Activated CD8-positive, alpha-beta T cell treated with anti-CD3 and anti-CD28 coated beads, Interleukin-2, amount 10 ng/mL, durations not matched to agents 7 days and 5 days (primary cell): ENCODE results near the gene RABAC1. TPM values are rescaled to one million over a fixed set of nuclear protein-coding genes. Genes with fewer than 3 reads are reported as not detected.
"Not testable (repeated sequence)": the region's sequence is repeated elsewhere in the genome, so short reads cannot be mapped to it uniquely, and the experiment has no call there.

Source experiments
- ATAC-seq: fragments of 150-1000 bp; cut with Tn5 transposase; one replicate; pipeline ENCODE4 v1.10.0; 2021; ENCODE audit warnings: moderate library complexity
- CTCF ChIA-PET: fragments of 350-600 bp; sonication (Branson Sonifier 250); formaldehyde crosslinking; loops from one replicate; lab custom pipeline; 2021; ENCODE audit warnings: antibody characterized with exemption; lab: Charles Lee
- POLR2A ChIA-PET: fragments of 350-600 bp; sonication (Branson Sonifier 250); formaldehyde crosslinking; loops from one replicate; lab custom pipeline; 2021; ENCODE audit warnings: antibody characterized with exemption; lab: Charles Lee
- DNase-seq: peaks from one replicate; pipeline ENCODE4 v3.0.0-alpha.2; 2020
- H3K27ac Mint-ChIP-seq: one replicate; pipeline ENCODE4 v1.8.0; 2021; ENCODE audit warnings: mild to moderate bottlenecking, mixed read lengths
- H3K27me3 Mint-ChIP-seq: one replicate; pipeline ENCODE4 v1.8.0; 2021; ENCODE audit warnings: low read depth, mixed read lengths
- H3K36me3 Mint-ChIP-seq: one replicate; pipeline ENCODE4 v1.8.0; 2021; ENCODE audit warnings: low read depth, mixed read lengths
- H3K4me1 Mint-ChIP-seq: one replicate; pipeline ENCODE4 v1.8.0; 2021; ENCODE audit warnings: low read depth, mixed read lengths
- H3K4me3 Mint-ChIP-seq: one replicate; pipeline ENCODE4 v1.8.0; 2021; ENCODE audit warnings: mild to moderate bottlenecking, mixed read lengths
- H3K9me3 Mint-ChIP-seq: one replicate; pipeline ENCODE4 v1.8.0; 2022; ENCODE audit warnings: mixed read lengths; ENCODE audit not compliant: insufficient read depth
- total RNA-seq, 2 experiments: library from RNA; stranded (reverse); gene quantifications; one replicate each; pipeline ENCODE4 v1.2.3, GENCODE V29; 2021

Gene RABAC1
- total RNA-seq, 2 experiments from 2014 or later, result 63.0 to 63.4 TPM

DNA sequence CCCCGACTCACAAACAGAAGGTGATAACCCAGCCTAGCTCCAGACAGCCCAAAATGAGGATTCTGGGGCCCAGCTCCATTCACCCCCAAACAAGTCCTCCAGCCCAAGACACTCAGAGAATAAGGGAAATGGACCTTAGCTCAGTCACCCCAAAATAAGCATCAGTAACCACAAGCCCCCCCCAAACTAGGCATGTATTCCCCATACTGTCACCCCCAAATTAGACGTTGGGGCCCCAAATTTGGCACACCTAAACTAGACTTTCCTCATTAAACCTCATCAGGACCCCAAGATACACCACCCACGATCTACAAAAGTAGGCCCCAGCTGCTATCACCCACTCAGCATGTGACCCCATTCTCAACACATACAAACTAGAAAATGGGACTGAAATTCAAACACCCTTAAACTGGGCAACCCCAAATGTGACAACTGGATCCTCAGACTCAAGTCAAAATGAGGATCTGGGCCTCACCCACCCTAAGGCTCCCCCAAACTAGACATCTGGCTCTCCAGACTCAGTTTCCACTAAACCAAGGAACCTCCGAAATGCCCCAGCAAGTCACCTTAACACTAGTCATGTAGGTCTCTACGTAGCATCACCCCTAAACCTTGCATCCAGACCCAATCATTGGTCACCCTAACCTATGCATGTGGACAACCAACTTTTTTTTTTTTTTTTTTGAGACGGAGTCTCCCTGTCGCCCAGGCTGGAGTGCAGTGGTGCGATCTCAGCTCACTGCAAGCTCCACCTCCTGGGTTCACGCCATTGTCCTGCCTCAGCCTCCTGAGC is 17.5 kb downstream of the RABAC1 start:
- peaks cover 43% of the 10 kb centered on the region for H3K4me1 Mint-ChIP-seq

DNA sequence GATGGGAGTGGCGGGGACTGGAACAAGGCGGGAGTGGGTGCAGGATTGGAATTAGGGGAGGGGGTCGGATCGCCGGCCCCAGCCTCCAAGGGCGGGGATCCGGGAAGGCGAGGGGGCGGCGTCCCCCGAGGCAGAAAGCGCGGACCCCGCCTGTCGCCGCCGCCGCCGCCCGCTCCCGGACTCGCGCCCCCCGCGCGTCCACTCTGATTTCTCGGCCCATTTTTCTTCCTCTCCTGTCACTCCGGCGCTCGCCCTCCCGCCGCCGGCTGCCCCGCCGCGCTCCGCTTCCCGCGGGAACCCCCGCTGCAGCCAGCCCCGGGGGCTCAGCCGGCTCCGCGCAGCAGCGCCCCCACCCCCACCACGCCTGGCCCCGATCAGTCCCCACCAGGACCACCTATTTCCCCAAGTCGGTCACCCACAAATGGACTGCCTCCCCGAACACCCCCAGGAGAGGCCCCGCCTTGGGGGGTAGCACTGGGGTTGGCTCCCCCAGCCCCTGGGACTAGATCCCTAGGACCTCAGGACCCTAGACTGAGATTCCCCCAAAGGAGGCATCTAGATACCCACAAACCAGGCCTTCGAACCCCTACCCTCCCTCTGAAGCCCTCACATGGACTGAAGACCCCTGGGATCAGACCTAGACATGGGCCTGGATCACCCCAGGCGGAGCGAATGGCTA is 18.3 kb downstream of the RABAC1 start:
- Mint-ChIP-seq H3K27ac (peak overlapping the region; percentile 46), H3K9me3 (no peaks in the 10 kb centered on the region), H3K36me3 (peaks cover 2% of the 10 kb centered on the region), H3K4me3 (peak overlapping the region; percentile 64), H3K27me3 (peaks cover 30% of the 10 kb centered on the region), H3K4me1 (peaks cover 42% of the 10 kb centered on the region)
- DNase-seq (no peak), ATAC-seq (no peak)
- POLR2A ChIA-PET, result no interaction called here
- CTCF ChIA-PET, result interaction anchor here (1.0 to 1.1 kb wide), 2 partner anchors 67 to 88 kb away, joined by 3 read pairs; no protein-coding TSS in a partner anchor

More for the DNA sequence above, 17.5 kb downstream of the RABAC1 start:
- POLR2A ChIA-PET, result no interaction called here
- Mint-ChIP-seq H3K36me3 (peaks cover 2% of the 10 kb centered on the region), H3K27ac (peak overlapping the region; percentile 46), H3K4me3 (peak overlapping the region; percentile 34), H3K9me3 (no peaks in the 10 kb centered on the region), H3K27me3 (peaks cover 26% of the 10 kb centered on the region)
- ATAC-seq (no peak), DNase-seq (no peak)
- CTCF ChIA-PET, result interaction anchor here (1.1 kb wide), 1 partner anchor 87 kb away, joined by 3 read pairs; no protein-coding TSS in a partner anchor

DNA sequence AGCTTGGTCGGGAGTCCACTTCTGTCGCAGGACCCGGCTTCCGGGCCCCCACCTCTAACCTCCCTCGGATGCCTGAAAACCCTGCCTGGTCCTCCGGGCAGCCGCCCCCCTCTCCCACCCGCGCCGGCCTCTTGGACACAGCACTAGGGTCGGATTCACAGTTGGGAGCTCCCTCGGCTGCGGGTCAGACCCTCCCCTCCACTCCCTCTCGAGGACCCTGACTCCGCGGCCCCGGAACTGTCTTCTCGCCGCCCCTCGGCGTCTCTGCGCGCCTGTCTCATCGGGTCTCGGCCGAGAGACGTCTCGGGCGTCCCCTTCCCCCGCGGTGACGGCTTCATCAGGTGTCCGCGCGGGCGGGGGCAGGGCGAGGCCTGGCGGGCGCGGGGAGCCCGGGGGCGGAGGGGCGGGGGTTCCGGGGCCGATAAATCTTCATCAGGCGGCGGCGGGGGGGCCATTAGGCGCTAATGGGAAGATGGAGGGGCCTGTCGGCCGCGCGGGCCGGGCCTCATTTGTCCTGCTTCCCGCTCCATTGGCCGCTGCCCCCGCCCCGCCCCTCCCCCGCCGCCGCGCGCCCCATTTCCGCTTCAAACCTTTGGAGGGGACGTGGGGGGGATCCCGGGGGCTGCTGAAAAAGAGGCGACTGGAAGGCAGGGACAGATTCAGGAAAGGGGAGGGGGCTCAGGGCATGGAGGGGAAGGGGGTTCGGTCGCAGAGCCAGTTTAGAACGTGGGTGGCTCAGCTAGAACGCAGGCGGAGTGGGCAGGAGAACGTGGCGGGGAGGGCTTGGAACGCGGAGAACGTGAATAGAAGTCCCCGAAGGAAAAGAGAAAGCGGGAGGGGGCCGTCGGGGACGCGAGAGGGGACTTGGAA is 19.0 kb downstream of the RABAC1 start:
- DNase-seq, result no peak
- peaks cover 35% of the 10 kb centered on the region for H3K27me3 Mint-ChIP-seq
- no peaks in the 10 kb centered on the region for H3K9me3 Mint-ChIP-seq
- peaks cover 2% of the 10 kb centered on the region for H3K36me3 Mint-ChIP-seq
- ATAC-seq, result no peak
- ChIA-PET CTCF (interaction anchor here (1.0 kb wide), 1 partner anchor 67 kb away, joined by 3 read pairs; no protein-coding TSS in a partner anchor), POLR2A (no interaction called here)
- H3K4me3 Mint-ChIP-seq, result peak overlapping the region; percentile 64
- H3K4me1 Mint-ChIP-seq, result peaks cover 39% of the 10 kb centered on the region
- H3K27ac Mint-ChIP-seq, result no peak overlapping the region

DNA sequence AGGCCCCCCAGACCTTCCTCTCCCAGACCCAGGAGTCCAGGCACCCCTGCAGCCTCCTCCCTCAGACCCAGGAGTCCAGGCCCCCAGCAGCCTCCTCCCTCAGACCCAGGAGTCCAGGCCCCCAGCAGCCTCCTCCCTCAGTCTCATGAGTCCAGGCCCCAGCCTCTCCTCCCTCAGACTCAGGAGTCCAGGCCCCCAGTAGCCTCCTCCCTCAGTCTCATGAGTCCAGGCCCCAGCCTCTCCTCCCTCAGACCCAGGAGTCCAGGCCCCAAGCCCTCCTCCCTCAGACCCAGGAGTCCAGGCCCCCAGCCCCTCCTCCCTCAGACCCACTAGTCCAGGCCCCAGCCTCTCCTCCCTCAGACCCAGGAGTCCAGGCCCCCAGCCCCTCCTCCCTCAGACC is 19.9 kb downstream of the RABAC1 start:
- H3K4me3 Mint-ChIP-seq, POLR2A ChIA-PET, H3K9me3 Mint-ChIP-seq, H3K27ac Mint-ChIP-seq, CTCF ChIA-PET, DNase-seq, H3K36me3 Mint-ChIP-seq, ATAC-seq: not testable (repeated sequence)
- H3K27me3 Mint-ChIP-seq, result peaks cover 38% of the 10 kb centered on the region
- peaks cover 37% of the 10 kb centered on the region for H3K4me1 Mint-ChIP-seq

DNA sequence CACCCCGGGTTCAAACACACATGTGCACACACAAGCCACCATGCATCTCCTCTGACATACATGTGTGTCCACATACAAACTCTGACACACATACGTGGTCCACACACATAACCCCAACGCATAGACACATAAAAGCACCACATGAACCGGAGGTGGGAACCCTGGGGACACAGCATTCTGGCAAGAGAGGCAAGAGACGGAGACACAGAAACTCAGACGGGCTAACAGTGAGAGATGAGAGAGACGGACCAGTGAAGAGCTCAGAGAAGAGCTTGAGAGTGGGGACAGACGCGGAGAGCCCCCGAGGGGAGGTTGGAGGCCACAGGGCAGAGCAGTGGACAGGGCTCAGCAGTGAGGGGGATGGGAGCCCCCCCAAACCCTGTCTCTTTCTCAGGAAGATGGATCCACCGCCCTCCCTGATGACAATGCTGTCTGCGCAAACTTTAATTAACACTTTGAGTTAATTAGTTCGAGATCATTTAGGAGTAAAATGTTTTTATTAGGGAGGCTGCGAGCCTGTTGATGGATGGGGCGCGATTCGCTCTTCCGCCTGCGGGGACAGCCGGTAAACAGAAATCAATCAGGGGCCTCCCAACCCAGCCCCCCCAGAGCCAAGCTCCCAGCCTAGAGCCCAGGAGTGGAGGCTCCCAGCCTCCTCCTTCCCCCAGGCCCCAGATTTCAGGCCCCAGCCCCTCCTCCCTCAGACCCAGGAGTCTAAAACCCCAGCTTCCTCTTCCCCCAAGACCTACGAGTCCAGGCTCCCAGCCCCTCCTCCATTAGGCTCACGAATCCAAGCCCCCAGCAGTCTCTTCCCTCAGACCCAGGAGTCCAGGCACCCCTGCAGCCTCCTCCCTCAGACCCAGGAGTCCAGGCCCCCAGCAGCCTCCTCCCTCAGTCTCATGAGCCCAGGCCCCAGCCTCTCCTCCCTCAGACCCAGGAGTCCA is 21.3 kb downstream of the RABAC1 start:
- Mint-ChIP-seq H3K9me3 (no peaks in the 10 kb centered on the region), H3K4me1 (peaks cover 41% of the 10 kb centered on the region), H3K27ac (no peak overlapping the region), H3K36me3 (peaks cover 2% of the 10 kb centered on the region), H3K27me3 (peaks cover 44% of the 10 kb centered on the region), H3K4me3 (no peak overlapping the region)
- ATAC-seq, result no peak
- ChIA-PET POLR2A (interaction anchor here (0.5 to 1.5 kb wide), 4 partner anchors 13 to 43 kb away, joined by 3 to 9 read pairs (median 3); no protein-coding TSS in a partner anchor), CTCF (interaction anchor here (0.9 to 1.8 kb wide), 8 partner anchors 8 to 65 kb away, joined by 3 to 15 read pairs (median 6); partner anchors contain the start of genes ERFL and RABAC1)
- no peak for DNase-seq

DNA sequence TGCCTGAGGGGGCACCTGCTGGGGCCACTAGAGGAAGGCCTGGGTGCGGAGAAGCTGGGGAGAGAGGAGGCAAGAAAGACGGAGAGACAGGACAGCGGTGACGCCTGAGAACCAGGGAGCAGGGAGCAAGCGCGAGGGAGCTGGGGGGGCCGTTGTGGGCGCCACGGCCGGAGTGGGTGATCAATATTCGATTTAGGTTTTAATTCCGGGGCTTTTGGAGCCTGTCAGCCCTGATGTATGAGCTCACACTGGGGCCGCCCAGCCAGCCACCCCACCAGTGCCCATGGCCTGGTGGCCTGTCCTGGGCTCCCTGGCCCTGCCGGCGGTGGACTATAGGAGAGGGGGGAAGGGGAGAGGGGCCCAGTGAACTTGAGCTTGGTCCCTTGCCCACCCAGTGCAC is 22.2 kb downstream of the RABAC1 start:
- Mint-ChIP-seq H3K27me3 (peaks cover 47% of the 10 kb centered on the region), H3K9me3 (no peaks in the 10 kb centered on the region), H3K27ac (no peak overlapping the region), H3K36me3 (peaks cover 2% of the 10 kb centered on the region), H3K4me1 (peaks cover 41% of the 10 kb centered on the region), H3K4me3 (no peak overlapping the region)
- DNase-seq, result no peak
- no peak for ATAC-seq
- ChIA-PET POLR2A (interaction anchor here (0.7 to 1.5 kb wide), 4 partner anchors 14 to 72 kb away, joined by 3 to 9 read pairs (median 3); no protein-coding TSS in a partner anchor), CTCF (interaction anchor here (0.9 to 1.8 kb wide), 8 partner anchors 8 to 78 kb away, joined by 3 to 15 read pairs (median 5); partner anchors contain the start of genes ERFL and RABAC1)

DNA sequence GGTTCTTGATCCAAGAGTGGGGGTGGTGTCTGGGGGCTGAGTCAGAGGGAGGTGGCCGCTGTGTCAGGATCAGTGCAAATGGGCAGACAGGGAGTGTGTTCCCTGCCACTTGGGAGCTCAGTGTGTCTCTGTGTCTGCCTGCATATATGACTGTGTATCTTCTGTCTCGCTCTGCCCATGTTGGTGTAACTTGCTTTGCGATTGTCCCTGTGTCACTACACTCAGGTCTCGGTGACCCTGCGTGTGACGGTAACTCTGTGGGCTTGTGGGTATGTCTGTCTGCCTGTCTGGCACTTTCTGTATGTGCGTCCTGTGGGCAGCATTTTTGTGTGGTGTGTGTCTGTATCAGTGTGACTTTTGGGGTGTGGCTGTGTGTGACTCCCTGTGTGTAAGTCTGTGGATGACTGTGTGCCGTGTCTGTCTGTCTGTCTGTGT is 22.7 kb downstream of the RABAC1 start:
- Mint-ChIP-seq H3K36me3 (peaks cover under 1% of the 10 kb centered on the region), H3K4me1 (peaks cover 40% of the 10 kb centered on the region), H3K9me3 (no peaks in the 10 kb centered on the region), H3K27ac (no peak overlapping the region), H3K27me3 (peaks cover 45% of the 10 kb centered on the region), H3K4me3 (no peak overlapping the region)
- ATAC-seq (no peak), DNase-seq (no peak)
- ChIA-PET CTCF (interaction anchor here (0.9 to 1.8 kb wide), 6 partner anchors 9 to 77 kb away, joined by 3 to 15 read pairs (median 7); partner anchors contain the start of gene RABAC1), POLR2A (interaction anchor here (0.5 to 1.5 kb wide), 4 partner anchors 14 to 71 kb away, joined by 3 to 9 read pairs (median 3); no protein-coding TSS in a partner anchor)

DNA sequence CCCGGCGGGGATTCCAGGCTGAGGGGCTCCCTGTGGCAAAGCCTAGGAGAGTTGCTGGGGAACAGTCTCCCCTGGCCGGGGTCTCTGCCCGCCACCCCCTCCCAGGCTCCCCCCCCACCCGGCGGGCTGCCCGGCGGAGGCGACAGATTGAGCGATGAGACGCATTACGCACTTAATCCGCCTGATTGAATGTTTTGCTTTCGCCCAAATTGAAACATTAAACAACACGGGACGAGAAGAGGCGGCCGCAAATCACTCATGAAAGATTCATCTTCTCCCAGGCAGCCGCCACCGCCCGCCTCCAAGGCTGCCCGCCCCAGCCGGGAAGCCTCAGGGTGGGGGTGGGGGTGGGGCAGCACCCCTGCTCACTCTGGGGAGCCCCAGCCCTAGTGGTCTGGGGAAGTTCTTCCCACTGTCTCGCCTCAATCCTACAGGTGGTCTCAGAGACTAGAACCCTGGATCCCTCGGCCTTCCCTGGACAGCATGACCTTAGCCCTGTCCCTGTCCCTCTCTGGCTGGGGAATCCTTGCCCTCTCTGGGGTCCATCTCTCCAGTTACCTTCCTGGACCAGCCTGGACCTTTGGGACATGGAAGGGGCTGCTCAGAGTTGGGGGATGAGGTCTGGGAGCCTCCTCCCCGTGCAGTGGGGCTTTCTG is 23.2 kb downstream of the RABAC1 start:
- no peaks in the 10 kb centered on the region for H3K36me3 Mint-ChIP-seq
- POLR2A ChIA-PET, result interaction anchor here (0.5 to 1.2 kb wide), 2 partner anchors 14 to 41 kb away, joined by 3 read pairs; no protein-coding TSS in a partner anchor
- no peak overlapping the region for H3K27ac Mint-ChIP-seq
- DNase-seq, result no peak
- ATAC-seq, result no peak
- H3K9me3 Mint-ChIP-seq, result no peaks in the 10 kb centered on the region
- H3K4me1 Mint-ChIP-seq, result peaks cover 39% of the 10 kb centered on the region
- H3K4me3 Mint-ChIP-seq, result no peak overlapping the region
- H3K27me3 Mint-ChIP-seq, result peaks cover 44% of the 10 kb centered on the region
- CTCF ChIA-PET, result interaction anchor here (1.8 kb wide), 1 partner anchor 48 kb away, joined by 7 read pairs; no protein-coding TSS in a partner anchor

DNA sequence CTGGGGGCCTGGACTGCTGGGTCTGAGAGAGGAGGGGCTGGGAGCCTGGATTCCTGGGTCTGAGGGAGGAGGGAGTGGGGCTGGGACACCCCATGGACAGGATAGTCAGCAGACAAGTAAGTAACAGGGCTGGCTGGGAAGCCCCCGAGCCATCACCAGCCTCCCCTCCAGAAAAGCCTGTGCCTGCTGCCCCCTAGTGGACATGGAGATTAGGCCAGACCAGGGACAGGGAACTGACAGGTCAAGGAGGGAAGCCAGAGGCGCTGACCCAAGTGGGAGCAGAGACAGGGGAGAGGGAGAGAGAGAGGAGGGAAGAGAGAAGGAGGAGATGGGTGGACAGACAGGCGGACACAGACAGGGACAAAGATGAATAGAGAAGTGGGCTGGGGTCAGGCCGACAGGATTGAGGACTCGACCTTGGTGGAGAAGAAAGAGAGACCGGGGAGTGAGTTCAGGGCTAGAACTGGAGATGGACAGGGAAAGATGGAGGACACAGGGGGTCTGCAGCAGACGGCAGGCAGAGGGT is 24.2 kb downstream of the RABAC1 start:
- peaks cover 41% of the 10 kb centered on the region for H3K4me1 Mint-ChIP-seq
- DNase-seq (peak; percentile 85), ATAC-seq (peak; percentile 75)
- POLR2A ChIA-PET, result interaction anchor here (0.8 kb wide), 1 partner anchor 77 kb away, joined by 3 read pairs; no protein-coding TSS in a partner anchor
- peaks cover 48% of the 10 kb centered on the region for H3K27me3 Mint-ChIP-seq
- no peak overlapping the region for H3K4me3 Mint-ChIP-seq
- CTCF ChIA-PET, result interaction anchor here (1.0 to 1.3 kb wide), 7 partner anchors 8 to 76 kb away, joined by 3 to 11 read pairs (median 4); no protein-coding TSS in a partner anchor
- H3K27ac Mint-ChIP-seq, result no peak overlapping the region
- no peaks in the 10 kb centered on the region for H3K9me3 Mint-ChIP-seq
- no peaks in the 10 kb centered on the region for H3K36me3 Mint-ChIP-seq
